CD4-positive, alpha-beta T cell treated with Interleukin-15 for 1 hour (primary cell): ENCODE measurements around the gene INO80C.
"Not testable (repeated sequence)": the region's sequence is repeated elsewhere in the genome, so short reads cannot be mapped to it uniquely, and the experiment has no call there.

Experiments
- DNase-seq: peaks from one replicate; pipeline ENCODE4 v3.0.0-alpha.2; 2020

INO80C gene

DNA sequence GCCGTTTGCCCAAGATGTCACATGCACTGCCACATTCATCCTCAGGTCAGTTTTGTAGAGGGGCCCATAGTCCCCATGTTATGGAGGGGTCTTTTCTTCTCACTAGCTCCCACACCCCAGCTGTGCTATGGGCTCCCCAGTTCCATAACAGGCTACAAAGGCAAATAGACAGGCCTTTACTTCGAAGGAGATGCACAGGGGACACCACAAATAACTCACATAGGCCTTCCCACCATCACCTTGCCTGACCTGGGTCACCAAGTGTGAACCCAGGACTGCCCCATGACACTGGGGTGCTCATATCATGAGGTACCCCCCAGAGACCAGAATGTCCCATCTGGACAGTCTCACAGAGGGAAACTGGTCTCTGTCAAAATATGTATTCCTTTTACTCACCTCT is 15.0 kb upstream of the INO80C start:
- no peak for DNase-seq

- DNase-seq = no peak
These were observed 14.1 kb upstream of the INO80C start for GRCh38 chr18:35511833-35512232.

GRCh38 chr18:35511428-35511827 is 13.7 kb upstream of the INO80C start:
- no peak for DNase-seq

DNA sequence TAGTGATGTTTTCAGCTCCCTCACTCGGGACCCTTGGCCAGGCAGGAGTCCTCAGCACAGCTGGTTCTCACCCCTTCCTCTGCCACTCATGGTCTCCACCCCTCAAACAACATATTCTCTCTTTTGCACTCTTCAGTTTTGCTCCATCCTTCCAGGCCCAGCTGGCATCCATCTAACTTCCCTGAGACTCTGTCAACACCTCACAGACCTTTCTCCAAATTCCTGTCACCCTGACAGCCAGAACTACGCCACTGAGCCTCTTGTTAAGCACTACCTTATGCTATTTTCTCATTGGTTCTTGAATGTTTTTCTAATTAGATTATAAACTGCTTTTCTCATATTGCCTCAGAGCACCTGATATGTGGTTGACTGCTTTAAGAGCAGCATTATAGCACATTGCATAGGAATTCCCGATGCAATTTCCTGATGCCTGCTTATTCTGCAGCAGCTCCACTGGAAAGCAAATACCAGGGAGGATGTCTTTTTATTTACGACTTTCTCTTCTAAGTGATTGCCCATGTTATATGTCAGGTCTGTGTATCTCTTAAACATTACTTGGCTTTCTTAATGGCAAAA is 12.4 kb upstream of the INO80C start:
- no peak for DNase-seq

- DNase-seq = no peak
These were observed 11.1 kb upstream of the INO80C start for GRCh38 chr18:35508746-35509338.

DNA sequence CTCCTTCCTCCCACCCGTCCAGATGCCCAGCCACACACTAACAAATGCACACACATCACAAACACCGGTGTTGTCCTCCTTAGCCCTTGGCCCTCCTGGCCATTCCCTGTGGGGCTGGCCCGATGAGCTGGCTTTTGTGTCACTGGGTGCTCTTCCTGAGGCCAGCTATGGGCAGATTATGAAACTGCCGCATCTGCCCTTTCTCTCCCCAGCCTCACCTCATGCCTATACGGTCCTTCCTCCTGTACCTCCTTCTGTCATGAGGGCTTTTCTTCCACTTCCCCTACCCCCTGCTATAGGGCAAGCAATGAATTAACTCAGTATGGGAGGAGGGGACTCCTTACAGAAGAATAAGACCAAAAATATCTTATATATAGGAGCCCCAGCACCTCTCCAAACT is 10.3 kb upstream of the INO80C start:
- no peak for DNase-seq

DNA sequence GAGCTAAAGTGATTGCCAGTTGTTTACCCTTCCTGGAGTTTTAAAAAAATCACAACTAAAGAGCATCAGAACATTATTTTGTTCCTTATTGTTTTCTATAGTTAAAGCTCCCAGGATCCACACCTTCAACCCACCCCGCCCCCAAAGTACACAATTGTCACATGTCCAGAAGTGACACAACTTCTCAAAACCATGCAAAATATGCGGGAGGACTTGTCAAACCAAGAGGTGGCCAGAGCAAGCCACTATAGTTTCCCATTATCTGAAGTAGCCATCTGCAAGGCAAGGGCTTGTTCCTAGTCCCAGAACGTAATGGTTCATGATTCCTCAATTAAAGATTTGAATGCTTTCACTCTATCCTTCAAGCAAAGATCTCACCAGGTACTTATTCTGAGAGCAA is 9.9 kb upstream of the INO80C start:
- no peak for DNase-seq

DNA sequence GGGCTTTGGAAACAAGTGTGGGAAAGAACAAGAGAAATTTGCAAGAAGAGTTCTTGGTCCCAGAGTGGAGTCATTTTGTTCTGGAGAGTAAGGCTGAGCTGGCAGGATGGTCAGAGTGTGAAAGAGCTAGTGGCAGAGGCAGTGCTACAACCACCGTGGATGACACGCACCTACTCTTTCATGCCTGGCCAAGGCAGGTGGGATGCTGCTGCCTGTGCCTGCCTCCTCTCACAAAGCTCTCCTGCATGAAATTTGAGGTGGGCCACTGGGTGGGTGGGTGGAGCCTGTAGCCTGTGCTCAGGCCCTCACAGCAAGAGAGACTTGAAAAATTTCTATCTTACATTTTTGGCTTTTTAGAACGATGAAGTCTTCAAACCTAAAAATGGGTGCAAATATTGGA is 9.4 kb upstream of the INO80C start:
- no peak for DNase-seq

DNA sequence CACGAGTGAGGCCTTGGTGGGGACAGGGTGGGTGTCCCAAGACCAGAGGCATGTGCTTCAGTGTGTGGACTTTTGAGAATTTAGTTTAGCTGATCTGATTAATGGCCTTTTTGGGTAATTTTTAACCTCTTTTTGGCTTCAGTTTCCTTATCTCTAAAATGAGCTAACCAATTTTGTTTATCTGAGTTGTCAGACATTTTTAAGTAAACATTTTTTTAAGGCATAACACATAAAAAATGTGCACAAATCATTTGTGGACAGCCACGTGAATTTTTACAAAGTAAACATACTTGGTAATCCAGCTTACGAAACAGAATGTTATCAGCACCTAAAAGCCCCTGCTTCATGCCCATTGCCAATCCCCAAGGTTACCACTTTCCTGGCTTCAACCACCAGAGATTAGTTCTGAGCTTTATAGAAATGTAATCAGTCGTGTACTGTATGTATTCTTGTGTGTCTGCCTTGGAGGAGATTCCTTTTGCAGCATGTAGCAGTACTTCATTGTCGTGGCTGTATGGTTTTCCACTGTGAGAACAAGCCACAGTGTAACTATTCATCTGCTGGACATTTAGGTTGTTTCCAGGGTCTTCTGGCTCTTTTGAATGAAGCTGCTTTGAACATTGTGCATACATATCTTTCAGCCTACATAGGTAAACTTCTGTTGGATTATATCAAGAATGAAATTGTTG is 8.4 kb upstream of the INO80C start:
- no peak for DNase-seq

DNA sequence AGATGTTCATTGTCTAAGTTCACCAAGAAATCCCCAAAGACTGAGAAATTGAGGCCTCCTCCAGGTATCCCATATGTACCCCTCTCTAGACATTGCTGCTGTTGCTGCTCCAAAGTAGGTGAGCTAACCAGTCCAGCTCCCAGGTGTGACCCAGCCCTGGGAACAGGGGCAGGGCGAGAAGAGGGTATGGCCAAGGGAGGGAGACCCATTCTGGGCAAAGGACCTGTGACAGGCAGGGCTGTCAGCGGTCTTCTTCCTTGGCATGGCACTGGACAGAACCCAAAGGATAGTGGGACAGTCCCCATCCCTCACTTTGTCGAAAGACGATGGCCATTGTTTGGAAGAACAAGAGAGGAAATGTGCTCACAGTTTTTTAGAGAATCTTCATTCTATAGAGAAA is 7.2 kb upstream of the INO80C start:
- DNase-seq = no peak

DNA sequence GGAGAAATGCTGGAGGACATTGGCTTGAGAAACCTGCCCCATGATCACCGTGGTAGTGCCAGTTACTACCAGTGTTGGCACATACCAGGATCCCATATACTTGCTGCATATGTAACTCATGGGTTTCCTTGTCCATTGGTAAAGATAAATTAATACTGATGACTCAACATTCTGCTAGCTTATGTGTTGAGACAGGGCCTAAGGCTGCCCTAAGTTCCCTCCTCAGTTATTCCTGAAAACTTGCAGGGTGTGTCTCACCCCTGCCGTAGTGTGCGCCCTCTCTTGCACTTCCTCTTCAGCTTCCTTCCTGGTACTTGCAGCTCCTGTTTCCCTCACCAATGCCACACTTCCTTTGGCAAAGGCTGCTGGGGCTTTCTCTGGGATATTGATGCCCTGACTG is 4.3 kb upstream of the INO80C start:
- no peak for DNase-seq

GRCh38 chr18:35501369-35501768 is 3.6 kb upstream of the INO80C start:
- no peak for DNase-seq

GRCh38 chr18:35500113-35500512 is 2.4 kb upstream of the INO80C start:
- no peak for DNase-seq

- no peak for DNase-seq
These were observed 762 bp downstream of the INO80C start for GRCh38 chr18:35497027-35497369.

GRCh38 chr18:35495536-35496314 is 2.0 kb downstream of the INO80C start:
- DNase-seq = no peak

GRCh38 chr18:35494251-35495220 is 3.2 kb downstream of the INO80C start:
- no peak for DNase-seq

- DNase-seq = no peak
These were observed 6.1 kb downstream of the INO80C start for GRCh38 chr18:35491700-35492077.

- DNase-seq = no peak
These were observed 6.7 kb downstream of the INO80C start for GRCh38 chr18:35490894-35491699.

DNA sequence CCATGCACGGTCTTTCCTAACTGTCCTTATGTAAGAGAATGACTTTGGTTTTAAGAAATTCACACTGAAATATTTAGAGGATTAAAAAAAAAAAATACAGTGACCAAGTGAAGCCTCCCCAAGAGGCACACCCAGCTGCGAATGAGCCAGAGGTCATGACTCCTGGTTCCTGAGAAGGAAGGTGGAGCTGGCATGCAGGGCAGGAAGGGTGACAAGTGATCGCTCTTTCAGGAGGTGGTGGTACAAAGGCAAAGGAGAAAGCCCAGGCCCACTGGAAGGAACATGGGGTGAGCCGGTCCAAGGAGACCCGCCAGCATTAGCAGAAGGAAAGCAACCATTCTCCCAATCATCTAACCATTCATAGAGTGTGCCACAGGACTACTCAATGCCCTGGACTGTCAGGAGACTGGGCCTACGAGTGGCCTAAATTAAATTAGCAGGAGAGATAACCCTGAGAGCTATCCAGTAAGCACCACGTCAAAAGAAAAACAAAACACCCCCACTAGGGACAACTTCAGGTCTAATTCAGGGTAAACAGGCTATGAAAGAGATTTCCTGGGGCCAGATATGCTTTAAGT is 7.8 kb downstream of the INO80C start:
- DNase-seq = no peak

DNA sequence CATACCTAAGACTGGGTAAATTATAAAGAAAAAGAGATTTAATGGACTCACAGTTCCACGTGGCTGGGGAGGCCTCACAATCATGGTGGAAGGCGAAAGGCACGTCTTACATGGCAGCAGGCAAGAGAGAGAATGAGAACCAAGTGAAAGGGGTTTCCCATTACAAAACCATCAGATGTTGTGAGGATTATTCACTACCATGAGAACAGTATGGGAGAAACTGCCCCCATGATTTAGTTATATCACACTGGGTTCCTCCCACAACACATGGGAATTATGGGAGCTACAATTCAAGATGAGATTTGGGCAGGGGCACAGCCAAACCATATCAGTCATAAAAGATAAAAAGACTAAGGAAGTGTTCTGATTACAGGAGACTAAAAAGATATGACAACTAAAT is 8.5 kb downstream of the INO80C start:
- not testable (repeated sequence) for DNase-seq

DNA sequence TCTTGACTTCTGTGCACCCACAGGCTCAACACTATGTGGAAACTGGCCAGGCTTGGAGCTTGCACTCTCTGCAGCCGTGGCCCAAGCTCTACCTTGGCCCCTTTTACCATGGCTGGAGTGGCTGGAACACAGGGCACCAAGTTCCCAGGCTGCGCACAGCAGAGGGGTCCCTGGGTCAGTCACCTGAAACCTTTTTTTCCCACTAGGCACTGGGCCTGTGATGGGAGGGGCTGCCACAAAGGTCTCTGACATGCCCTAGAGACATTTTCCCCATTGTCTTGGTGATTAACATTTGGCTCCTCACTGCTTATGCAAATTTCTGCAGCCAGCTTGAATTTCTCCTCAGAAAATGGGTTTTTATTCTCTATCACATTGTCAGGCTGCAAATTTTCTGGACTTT is 9.4 kb downstream of the INO80C start:
- DNase-seq = not testable (repeated sequence)

GRCh38 chr18:35487525-35487924 is 10.2 kb downstream of the INO80C start:
- DNase-seq = not testable (repeated sequence)
